ENCODE data around the gene TERF2IP.
A peak's percentile ranks its signal among the peaks of the same experiment; 100 is the strongest.

The TERF2IP gene

DNA sequence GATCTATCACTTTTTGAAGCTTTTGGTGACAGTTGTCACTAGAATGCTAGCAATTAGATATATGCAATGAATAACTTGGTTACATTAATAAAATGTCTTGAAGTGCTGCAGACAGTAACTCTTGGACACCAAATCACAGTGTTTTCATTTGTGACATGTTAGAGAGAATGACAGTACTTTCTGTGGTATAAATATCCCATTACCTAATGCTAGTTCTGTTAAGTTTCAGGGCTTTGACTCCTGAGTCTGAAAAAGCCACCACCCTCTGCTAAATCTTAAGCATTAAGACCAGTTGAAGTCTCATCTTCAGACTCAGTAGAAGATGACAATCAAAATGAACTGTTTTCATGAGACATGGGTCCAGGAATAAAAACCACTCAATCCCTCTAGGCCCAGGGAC lies 39.8 kb downstream of the TERF2IP start:
- H3K4me3 ChIP-seq (ENCODE audit: low read depth, low read length), result no peak overlapping the region
- DNase-seq (ENCODE audit: low read depth), result peak; percentile 1
- TF ChIP-seq, protein P1, sequence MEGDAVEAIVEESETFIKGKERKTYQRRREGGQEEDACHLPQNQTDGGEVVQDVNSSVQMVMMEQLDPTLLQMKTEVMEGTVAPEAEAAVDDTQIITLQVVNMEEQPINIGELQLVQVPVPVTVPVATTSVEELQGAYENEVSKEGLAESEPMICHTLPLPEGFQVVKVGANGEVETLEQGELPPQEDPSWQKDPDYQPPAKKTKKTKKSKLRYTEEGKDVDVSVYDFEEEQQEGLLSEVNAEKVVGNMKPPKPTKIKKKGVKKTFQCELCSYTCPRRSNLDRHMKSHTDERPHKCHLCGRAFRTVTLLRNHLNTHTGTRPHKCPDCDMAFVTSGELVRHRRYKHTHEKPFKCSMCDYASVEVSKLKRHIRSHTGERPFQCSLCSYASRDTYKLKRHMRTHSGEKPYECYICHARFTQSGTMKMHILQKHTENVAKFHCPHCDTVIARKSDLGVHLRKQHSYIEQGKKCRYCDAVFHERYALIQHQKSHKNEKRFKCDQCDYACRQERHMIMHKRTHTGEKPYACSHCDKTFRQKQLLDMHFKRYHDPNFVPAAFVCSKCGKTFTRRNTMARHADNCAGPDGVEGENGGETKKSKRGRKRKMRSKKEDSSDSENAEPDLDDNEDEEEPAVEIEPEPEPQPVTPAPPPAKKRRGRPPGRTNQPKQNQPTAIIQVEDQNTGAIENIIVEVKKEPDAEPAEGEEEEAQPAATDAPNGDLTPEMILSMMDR (IDR thresholded peaks at IDR 0.05; ENCODE audit: insufficient read depth, low read depth, low read length, missing control alignments), result no peak

DNA sequence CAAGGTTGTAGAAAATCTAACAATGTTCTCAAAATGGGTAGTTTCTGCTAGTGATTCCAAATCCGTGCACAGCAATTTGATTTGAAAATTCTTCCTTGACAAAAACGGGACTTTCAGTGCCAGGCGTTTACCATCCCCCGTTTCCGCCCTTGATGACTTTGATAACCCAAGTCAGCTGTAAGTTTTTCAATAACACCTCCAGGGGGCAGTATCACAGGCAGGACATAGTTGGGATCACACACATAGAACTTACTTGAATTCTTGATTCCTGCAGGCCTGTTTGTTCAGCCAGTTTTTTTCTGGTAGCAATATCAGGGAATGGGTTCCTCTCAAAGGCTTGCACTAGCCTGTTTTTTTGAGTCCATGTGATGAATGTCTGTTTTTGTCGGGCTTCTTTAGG lies 48.1 kb downstream of the TERF2IP start:
- no peak overlapping the region for H3K4me3 ChIP-seq (ENCODE audit: low read depth, low read length)
- TF ChIP-seq, protein P1 (IDR thresholded peaks at IDR 0.05; ENCODE audit: insufficient read depth, low read depth, low read length, missing control alignments), result no peak
- DNase-seq (ENCODE audit: low read depth), result peak; percentile 21

DNA sequence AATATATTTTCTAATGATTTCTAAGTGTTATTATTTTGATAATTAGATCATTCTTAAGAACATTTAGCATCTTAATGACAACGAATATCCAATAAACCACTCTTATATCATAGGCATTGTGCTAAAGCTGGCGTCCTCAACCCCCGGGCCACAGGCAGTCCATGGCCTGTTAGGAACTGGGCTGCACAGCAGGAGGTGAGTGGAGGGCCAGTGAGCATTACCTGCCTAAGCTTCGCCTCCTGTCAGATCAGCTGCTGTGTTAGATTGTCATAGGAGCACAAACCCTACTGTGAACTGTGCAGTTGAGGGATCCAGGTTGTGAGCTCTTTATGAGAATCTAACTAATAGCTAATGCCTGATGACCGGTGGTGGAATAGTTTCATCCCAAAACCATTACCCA lies 50.0 kb downstream of the TERF2IP start:
- no peak overlapping the region for H3K4me3 ChIP-seq (ENCODE audit: low read depth, low read length)
- TF ChIP-seq, protein P1 (IDR thresholded peaks at IDR 0.05; ENCODE audit: insufficient read depth, low read depth, low read length, missing control alignments), result no peak
- no peak for DNase-seq (ENCODE audit: low read depth)

DNA sequence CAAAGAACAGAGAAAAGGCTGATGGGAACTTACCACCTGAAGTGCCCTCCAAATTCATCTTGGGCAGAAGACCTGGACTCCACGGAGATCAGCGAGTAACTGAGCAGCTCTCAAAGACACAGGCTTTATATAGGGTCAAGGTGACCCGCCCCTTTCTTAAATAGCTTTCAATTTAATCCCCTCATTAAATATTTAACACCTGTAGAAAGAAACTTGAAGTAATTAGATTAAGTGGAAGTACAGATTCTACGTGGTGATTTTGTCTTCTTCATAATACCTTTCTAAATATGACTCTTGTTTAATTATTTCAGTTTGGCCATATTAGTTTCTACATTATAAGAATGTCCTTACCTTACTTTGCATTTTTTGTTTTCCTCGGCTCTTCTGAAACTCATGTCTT lies 53.8 kb downstream of the TERF2IP start, which contains the start of gene DUXB:
Gene DUXB (minus strand): TSS at position 101 of the 400 bp plus-strand sequence. CDS start 43 bp downstream, at position 58.
- TF ChIP-seq, protein P1 (IDR thresholded peaks at IDR 0.05; ENCODE audit: insufficient read depth, low read depth, low read length, missing control alignments), result no peak
- DNase-seq (ENCODE audit: low read depth), result no peak
- no peak within 1 kb of the TSS for H3K4me3 ChIP-seq (ENCODE audit: low read depth, low read length)

DNA sequence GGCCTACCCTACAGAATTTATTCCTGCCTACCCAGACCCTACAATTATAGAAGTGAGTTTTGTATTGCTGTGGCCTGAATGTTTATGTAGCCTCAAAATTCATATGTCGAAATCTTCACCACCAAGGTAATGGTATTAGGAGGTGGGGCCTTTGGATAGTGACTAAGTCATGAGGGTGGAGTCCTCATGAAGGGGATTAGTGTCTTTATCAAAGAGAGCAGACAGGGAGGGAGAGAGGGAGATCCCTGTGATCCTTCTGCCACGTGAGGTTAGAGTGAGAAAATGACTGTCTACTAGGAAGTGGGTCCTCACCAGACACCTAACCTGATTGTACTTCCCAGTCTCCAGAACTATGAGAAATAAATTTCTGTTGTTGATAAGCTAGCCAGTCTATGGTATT lies 54.7 kb downstream of the TERF2IP start:
- no peak for DNase-seq (ENCODE audit: low read depth)
- TF ChIP-seq, protein P1 (IDR thresholded peaks at IDR 0.05; ENCODE audit: insufficient read depth, low read depth, low read length, missing control alignments), result no peak
- no peak overlapping the region for H3K4me3 ChIP-seq (ENCODE audit: low read depth, low read length)

DNA sequence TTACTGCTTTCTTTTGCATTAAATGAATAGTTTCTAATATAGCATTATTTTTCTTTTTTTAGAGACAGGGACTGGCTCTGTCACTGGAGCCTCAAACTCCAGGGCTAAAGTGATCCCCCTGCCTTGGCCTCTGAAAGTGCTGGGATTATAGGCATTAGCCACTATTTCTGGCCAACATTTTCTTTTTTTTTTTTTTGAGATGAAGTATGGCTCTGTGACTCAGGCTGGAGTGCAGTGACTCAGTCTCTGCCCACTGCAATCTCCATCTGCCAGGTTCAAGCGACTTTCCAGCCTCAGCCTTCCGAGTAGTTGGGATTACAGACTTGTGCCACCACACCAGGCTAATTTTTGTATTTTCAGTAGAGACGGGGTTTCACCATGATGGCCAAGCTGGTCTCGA lies 55.7 kb downstream of the TERF2IP start:
- TF ChIP-seq, protein P1 (IDR thresholded peaks at IDR 0.05; ENCODE audit: insufficient read depth, low read depth, low read length, missing control alignments), result no peak
- no peak for DNase-seq (ENCODE audit: low read depth)
- no peak overlapping the region for H3K4me3 ChIP-seq (ENCODE audit: low read depth, low read length)

Data from GM12865 (cell line).